B cell (primary cell): ENCODE results near the gene ZNF222. TPM values are rescaled to one million over a fixed set of nuclear protein-coding genes. Genes with fewer than 3 reads are reported as not detected.
A peak's percentile ranks its signal among the peaks of the same experiment; 100 is the strongest.

ENCODE experiments used
- ATAC-seq: fragments of 200-7000 bp; cut with Tn5 transposase; one replicate; pipeline ENCODE4 v1.10.0; 2021; ENCODE audit warnings: low read depth, mild to moderate bottlenecking, moderate number of reproducible peaks, moderate library complexity
- CTCF ChIA-PET: fragments of 350-600 bp; sonication (Branson Sonifier 250); formaldehyde crosslinking; loops from one replicate; lab custom pipeline; 2021; ENCODE audit warnings: antibody characterized with exemption, inconsistent platforms; lab: Charles Lee
- POLR2A ChIA-PET: fragments of 350-600 bp; sonication (Branson Sonifier 250); formaldehyde crosslinking; loops from one replicate; lab custom pipeline; 2021; ENCODE audit warnings: antibody characterized with exemption; lab: Charles Lee
- DNase-seq: peaks from one replicate; pipeline ENCODE4 v3.0.0; 2013
- H2AFZ ChIP-seq: 2 replicates; pipeline ENCODE4 v1.6.1; 2012; ENCODE audit warnings: mild to moderate bottlenecking, low read depth, low read length; ENCODE audit not compliant: insufficient read depth, poor library complexity, severe bottlenecking
- H3K27ac ChIP-seq, 2 donors: 1 replicate in 1 of 2; 2 replicates in 1 of 2; pipeline ENCODE4 v1.5.1; 2012 to 2013; ENCODE audit warnings: low read length in 2 of 2, mild to moderate bottlenecking in 2 of 2, moderate library complexity in 1 of 2
- H3K27me3 ChIP-seq, 4 experiments: fragments of 200-600 bp in 1 of 4; sonication (generic) in 1 of 4; replicated peaks in 1 of 4; 1 replicate in 2 of 4; 2 replicates in 2 of 4; pipeline versions ENCODE4 v1.6.1 to v1.7.0; 2013 to 2016; ENCODE audit warnings: low read length in 3 of 4, mild to moderate bottlenecking in 2 of 4, mixed read lengths in 1 of 4, moderate library complexity in 1 of 4; ENCODE audit not compliant: insufficient read depth in 4 of 4, control insufficient read depth in 3 of 4; ENCODE audit errors: control extremely low read depth in 1 of 4
- H3K36me3 ChIP-seq, 2 experiments: replicated peaks in 1 of 2; 1 replicate in 1 of 2; 2 replicates in 1 of 2; pipeline versions ENCODE4 v1.6.1 to v1.7.1; 2013; ENCODE audit warnings: low read length in 1 of 2; ENCODE audit not compliant: insufficient read depth in 2 of 2, control insufficient read depth in 1 of 2; ENCODE audit errors: control extremely low read depth in 1 of 2, extremely low read depth in 1 of 2
- H3K4me1 ChIP-seq, 2 donors: fragments of 200-600 bp in 1 of 2; sonication (generic) in 1 of 2; 1 replicate in 1 of 2; 2 replicates in 1 of 2; pipeline versions ENCODE4 v1.5.1 to v1.6.1; 2013 to 2017; ENCODE audit warnings: low read length in 2 of 2; ENCODE audit not compliant: control insufficient read depth in 2 of 2, insufficient read depth in 2 of 2
- H3K4me2 ChIP-seq: replicated peaks from 2 replicates; pipeline ENCODE3; 2012; ENCODE audit warnings: mild to moderate bottlenecking, low read depth, low read length; ENCODE audit not compliant: poor library complexity, severe bottlenecking
- H3K4me3 ChIP-seq, 5 experiments: fragments of 200-600 bp in 1 of 5; sonication (generic) in 1 of 5; 1 replicate in 3 of 5; 2 replicates in 2 of 5; pipeline versions ENCODE4 v1.5.1 to v1.7.0; 2011 to 2016; ENCODE audit warnings: low read length in 4 of 5, mild to moderate bottlenecking in 4 of 5, low read depth in 2 of 5, control low read depth in 1 of 5, moderate library complexity in 1 of 5; ENCODE audit not compliant: insufficient read depth in 1 of 5; ENCODE audit errors: control extremely low read depth in 1 of 5, extremely low read depth in 1 of 5
- H3K79me2 ChIP-seq: fragments of 200-600 bp; sonication (generic); one replicate; pipeline ENCODE4 v1.6.0; 2016; ENCODE audit warnings: low read length; ENCODE audit not compliant: control insufficient read depth, insufficient read depth
- H3K9ac ChIP-seq: fragments of 200-600 bp; sonication (generic); 2 replicates; pipeline ENCODE4 v1.6.1; 2017; ENCODE audit warnings: mild to moderate bottlenecking, low read length, moderate library complexity
- H3K9me3 ChIP-seq, 3 donors: one replicate each; pipeline versions ENCODE4 v1.6.1 to v1.7.1; 2013; ENCODE audit warnings: low read length in 2 of 3; ENCODE audit not compliant: control insufficient read depth in 2 of 3, insufficient read depth in 1 of 3; ENCODE audit errors: control extremely low read depth in 1 of 3
- H4K20me1 ChIP-seq: 2 replicates; pipeline ENCODE4 v1.6.0; 2012; ENCODE audit warnings: mild to moderate bottlenecking, low read length; ENCODE audit not compliant: insufficient read depth, control insufficient read depth, poor library complexity, severe bottlenecking
- H3K27ac Mint-ChIP-seq: one replicate; pipeline ENCODE4 v1.8.0; 2021; ENCODE audit warnings: mixed read lengths
- H3K27me3 Mint-ChIP-seq: one replicate; pipeline ENCODE4 v1.8.0; 2021; ENCODE audit warnings: mixed read lengths
- H3K4me1 Mint-ChIP-seq: one replicate; pipeline ENCODE4 v1.8.0; 2021; ENCODE audit warnings: mixed read lengths
- H3K4me3 Mint-ChIP-seq: one replicate; pipeline ENCODE4 v1.8.0; 2021; ENCODE audit warnings: mixed read lengths
- H3K9me3 Mint-ChIP-seq: one replicate; pipeline ENCODE4 v1.8.0; 2022; ENCODE audit warnings: mixed read lengths; ENCODE audit not compliant: insufficient read depth
- CTCF ChIP-seq: fragments of 200-600 bp; IDR thresholded peaks from one replicate; pipeline ENCODE4 v1.8.0; 2022; ENCODE audit warnings: antibody characterized with exemption, mild to moderate bottlenecking
- EZH2 ChIP-seq: IDR thresholded peaks from 2 replicates; pipeline ENCODE4 v1.6.1; 2012; ENCODE audit warnings: borderline replicate concordance, low read depth, mild to moderate bottlenecking, moderate library complexity, low read length; ENCODE audit not compliant: insufficient read depth, poor library complexity, severe bottlenecking
- WGBS: methylation state at CpG from one replicate; pipeline ENCODE4 v1.1.5; 2013; ENCODE audit warnings: missing lambda C conversion rate; ENCODE audit not compliant: insufficient coverage; 5-methylcytosine and 5-hydroxymethylcytosine counted together
- intact Hi-C: fragments of 100-400 bp; cut with micrococcal nuclease; formaldehyde crosslinking; loops from one replicate; pipeline ENCODE4 v1.10.0; 2022
- polyA minus RNA-seq: library from RNA; depleted of rRNA, polyadenylated mRNA; stranded (reverse); fragments of >200 nt; gene quantifications from 2 replicates; pipeline ENCODE4 v1.2.3, GENCODE V29; 2012
- polyA plus RNA-seq: library from polyadenylated mRNA; depleted of rRNA; stranded (reverse); fragments of >200 nt; gene quantifications from 2 replicates; pipeline ENCODE4 v1.2.3, GENCODE V29; 2012
- total RNA-seq, 2 donors: library from RNA; stranded (reverse); fragments of 120-200 nt in 1 of 2; gene quantifications; 1 replicate in 1 of 2; 2 replicates in 1 of 2; pipeline versions ENCODE4 v1.2.3 to v1.2.4, GENCODE V29; 2013 to 2022

ZNF222 gene
- total RNA-seq = 7.5 and 9.1 TPM in 2 replicates
- total RNA-seq (2013) = 7.3 TPM
- 2.5 and 4.3 TPM in 2 replicates for polyA plus RNA-seq
- 2.0 and 5.3 TPM in 2 replicates for polyA minus RNA-seq

GRCh38 chr19:44025217-44025936 is at the start of gene ZNF222:
TSS of gene ZNF222 (plus strand) at chr19:44025379. CDS start at chr19:44025437, 58 bp downstream.
- TF ChIP-seq CTCF (no peak), EZH2 (no peak)
- Mint-ChIP-seq H3K9me3 (peaks cover 10% of the 10 kb centered on the region), H3K27me3 (peaks cover 8% of the 10 kb centered on the region), H3K4me1 (peaks cover 19% of the 10 kb centered on the region), H3K4me3 (peak within 1 kb of the TSS; percentile 96), H3K27ac (peak within 1 kb of the TSS; percentile 88)
- peak within 1 kb of the TSS; percentile 96 for H3K4me2 ChIP-seq
- peaks cover 11 to 13% of the 10 kb centered on the region in 2 donors for H3K4me1 ChIP-seq
- peaks cover 3 to 26% (median 13%) of the 10 kb centered on the region in 3 donors for H3K9me3 ChIP-seq
- intact Hi-C loops = loop anchor here (1.0 kb wide), 7 partner anchors 23 to 198 kb away; partner anchors contain the start of genes ZNF224, ZNF225, ZNF226 and ZNF230
- ATAC-seq (peak; percentile 97), DNase-seq (peak; percentile 83)
- H3K27me3 ChIP-seq = no peaks in the 10 kb centered on the region
- POLR2A ChIA-PET = interaction anchor here (0.8 kb wide), 1 partner anchor 22 kb away, joined by 3 read pairs; the partner anchor contains the start of gene ZNF230
- peaks cover 20 to 36% of the 10 kb centered on the region in 2 experiments for H3K36me3 ChIP-seq
- CTCF ChIA-PET = interaction anchor here (1.0 kb wide), 1 partner anchor 25 kb away, joined by 3 read pairs; no protein-coding TSS in a partner anchor
- peak within 1 kb of the TSS; percentile 72 to 98 (median 84) for H3K4me3 ChIP-seq
- H4K20me1 ChIP-seq = no peaks in the 10 kb centered on the region
- WGBS = 9% methylated on average over 22 of the region's 37 CpGs
- H2AFZ ChIP-seq = peak within 1 kb of the TSS; percentile 98
- H3K9ac ChIP-seq = peak within 1 kb of the TSS; percentile 95
- peak within 1 kb of the TSS; percentile 38 to 66 for H3K27ac ChIP-seq
- H3K79me2 ChIP-seq = peaks cover 6% of the 10 kb centered on the region

DNA sequence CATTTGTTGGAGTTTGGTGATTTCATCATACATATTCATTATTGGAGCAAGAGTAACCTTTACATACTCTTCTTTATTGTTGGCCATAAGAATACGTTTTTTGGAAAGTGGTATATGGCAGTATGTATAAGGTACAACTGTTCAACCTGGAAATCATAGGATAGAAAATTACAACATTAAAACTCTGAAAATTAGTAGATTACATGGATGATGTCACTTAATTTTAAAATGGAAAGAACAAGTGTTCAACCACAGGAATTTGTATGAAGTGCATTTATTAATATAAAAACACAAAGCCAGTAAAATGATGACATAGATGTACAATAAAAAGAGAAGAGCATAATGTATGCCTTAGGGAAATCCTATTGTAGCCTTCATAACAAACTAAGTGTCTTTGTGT is 48.4 kb upstream of the ZNF222 start:
- no peak for ATAC-seq
- intact Hi-C loops = no loop called here

More for the DNA sequence above, 48.4 kb upstream of the ZNF222 start:
- no peak overlapping the region for H3K4me3 ChIP-seq
- Mint-ChIP-seq H3K4me1 (no peaks in the 10 kb centered on the region), H3K9me3 (peaks cover 10% of the 10 kb centered on the region), H3K27ac (no peak overlapping the region), H3K4me3 (no peak overlapping the region), H3K27me3 (no peaks in the 10 kb centered on the region)
- H2AFZ ChIP-seq = no peak overlapping the region
- no peak for TF ChIP-seq EZH2
- TF ChIP-seq CTCF = no peak
- WGBS = no CpG with 5 or more reads among the region's 1 CpG
- H3K27ac ChIP-seq = no peak overlapping the region
- H3K9me3 ChIP-seq = peaks cover 8 to 28% (median 10%) of the 10 kb centered on the region in 3 donors
- CTCF ChIA-PET = no interaction called here
- no peaks in the 10 kb centered on the region for H3K36me3 ChIP-seq
- no peaks in the 10 kb centered on the region for H3K27me3 ChIP-seq
- H3K79me2 ChIP-seq = no peaks in the 10 kb centered on the region
- no peak for DNase-seq
- H3K9ac ChIP-seq = no peak overlapping the region
- POLR2A ChIA-PET = no interaction called here
- no peaks in the 10 kb centered on the region for H3K4me1 ChIP-seq
- no peak overlapping the region for H3K4me2 ChIP-seq
- no peaks in the 10 kb centered on the region for H4K20me1 ChIP-seq
